OCI-M2 (cell line): ENCODE results near the gene DDIT4L.
"Not testable (repeated sequence)": the region's sequence is repeated elsewhere in the genome, so short reads cannot be mapped to it uniquely, and the experiment has no call there.

ENCODE experiments used
- DNase-seq: peaks from one replicate; lab custom pipeline; 2025; ENCODE audit not compliant: unreplicated experiment; lab: John Stamatoyannopoulos, UW

The DDIT4L gene

GRCh38 chr4:100189820-100190642 lies at the start of gene DDIT4L:
Gene DDIT4L, minus strand, starts transcription at chr4:100190468. Its CDS starts 485 bp downstream, at chr4:100189983.
- no peak for DNase-seq

- no peak for DNase-seq
Observed at GRCh38 chr4:100240008-100240407, 49.7 kb upstream of the DDIT4L start.

- no peak for DNase-seq
Observed at GRCh38 chr4:100224721-100225120, 34.5 kb upstream of the DDIT4L start.

- no peak for DNase-seq
Observed at GRCh38 chr4:100224160-100224559, 33.9 kb upstream of the DDIT4L start.

- no peak for DNase-seq
Observed at GRCh38 chr4:100208964-100209363, 18.7 kb upstream of the DDIT4L start.

- no peak for DNase-seq
Observed at GRCh38 chr4:100208459-100208858, 18.2 kb upstream of the DDIT4L start.

- DNase-seq, result no peak
Observed at GRCh38 chr4:100206850-100207249, 16.6 kb upstream of the DDIT4L start.

- no peak for DNase-seq
Observed at GRCh38 chr4:100198061-100198460, 7.8 kb upstream of the DDIT4L start.

GRCh38 chr4:100196388-100197071 lies 6.3 kb upstream of the DDIT4L start:
- DNase-seq, result not testable (repeated sequence)

GRCh38 chr4:100190643-100191600 lies 654 bp upstream of the DDIT4L start:
- no peak for DNase-seq

- no peak for DNase-seq
Observed at GRCh38 chr4:100188829-100189228, 1.4 kb downstream of the DDIT4L start.

GRCh38 chr4:100187781-100188180 lies 2.5 kb downstream of the DDIT4L start:
- no peak for DNase-seq

GRCh38 chr4:100184787-100185186 lies 5.5 kb downstream of the DDIT4L start:
- no peak for DNase-seq

GRCh38 chr4:100177855-100178254 lies 12.4 kb downstream of the DDIT4L start:
- no peak for DNase-seq

GRCh38 chr4:100177126-100177525 lies 13.1 kb downstream of the DDIT4L start:
- no peak for DNase-seq

- DNase-seq, result no peak
Observed at GRCh38 chr4:100175858-100176257, 14.4 kb downstream of the DDIT4L start.

- no peak for DNase-seq
Observed at GRCh38 chr4:100174985-100175383, 15.3 kb downstream of the DDIT4L start.

GRCh38 chr4:100170986-100171385 lies 19.3 kb downstream of the DDIT4L start:
- no peak for DNase-seq

- DNase-seq, result no peak
Observed at GRCh38 chr4:100169491-100170485, 20.5 kb downstream of the DDIT4L start.

GRCh38 chr4:100168521-100168920 lies 21.7 kb downstream of the DDIT4L start:
- DNase-seq, result no peak
